ENCODE data around the gene KCNH2.

KCNH2 gene

GRCh38 chr7:150992833-150993302, 14.7 kb upstream of the KCNH2 start:
- no peak for DNase-seq

- DNase-seq, result no peak
Measured at GRCh38 chr7:150992051-150992640, 14.0 kb upstream of the KCNH2 start.

GRCh38 chr7:150990416-150991186, 12.5 kb upstream of the KCNH2 start, which contains the start of gene NOS3:
TSS of gene NOS3 (plus strand) at chr7:150991017. CDS start at chr7:150993804, 2,787 bp downstream.
- DNase-seq, result no peak

GRCh38 chr7:150989456-150989855, 11.3 kb upstream of the KCNH2 start:
- no peak for DNase-seq

- peak; percentile 41 for DNase-seq
Measured at GRCh38 chr7:150988230-150989226, 10.4 kb upstream of the KCNH2 start.

- DNase-seq, result no peak
Measured at GRCh38 chr7:150986556-150986955, 8.4 kb upstream of the KCNH2 start.

GRCh38 chr7:150986099-150986512, 8.0 kb upstream of the KCNH2 start:
- no peak for DNase-seq

GRCh38 chr7:150983893-150984368, 5.8 kb upstream of the KCNH2 start:
- DNase-seq, result no peak

GRCh38 chr7:150982351-150982750, 4.2 kb upstream of the KCNH2 start:
- DNase-seq, result no peak

- no peak for DNase-seq
Measured at GRCh38 chr7:150981644-150982043, 3.5 kb upstream of the KCNH2 start.

GRCh38 chr7:150980663-150981062, 2.5 kb upstream of the KCNH2 start:
- DNase-seq, result no peak

GRCh38 chr7:150979713-150980390, 1.7 kb upstream of the KCNH2 start:
- no peak for DNase-seq

GRCh38 chr7:150977382-150978125, 567 bp downstream of the KCNH2 start:
- DNase-seq, result no peak

- no peak for DNase-seq
Measured at GRCh38 chr7:150976529-150977381, 1.4 kb downstream of the KCNH2 start.

GRCh38 chr7:150975536-150976319, 2.4 kb downstream of the KCNH2 start:
- no peak for DNase-seq

- peak; percentile 37 for DNase-seq
Measured at GRCh38 chr7:150974468-150975391, 3.4 kb downstream of the KCNH2 start.

GRCh38 chr7:150973571-150974451, 4.3 kb downstream of the KCNH2 start:
- peak; percentile 73 for DNase-seq

GRCh38 chr7:150972741-150973140, 5.4 kb downstream of the KCNH2 start:
- DNase-seq, result no peak
